Measurements from ENCODE around the gene EFCAB8.
"Not testable (repeated sequence)": the region's sequence is repeated elsewhere in the genome, so short reads cannot be mapped to it uniquely, and the experiment has no call there.

The EFCAB8 gene

DNA sequence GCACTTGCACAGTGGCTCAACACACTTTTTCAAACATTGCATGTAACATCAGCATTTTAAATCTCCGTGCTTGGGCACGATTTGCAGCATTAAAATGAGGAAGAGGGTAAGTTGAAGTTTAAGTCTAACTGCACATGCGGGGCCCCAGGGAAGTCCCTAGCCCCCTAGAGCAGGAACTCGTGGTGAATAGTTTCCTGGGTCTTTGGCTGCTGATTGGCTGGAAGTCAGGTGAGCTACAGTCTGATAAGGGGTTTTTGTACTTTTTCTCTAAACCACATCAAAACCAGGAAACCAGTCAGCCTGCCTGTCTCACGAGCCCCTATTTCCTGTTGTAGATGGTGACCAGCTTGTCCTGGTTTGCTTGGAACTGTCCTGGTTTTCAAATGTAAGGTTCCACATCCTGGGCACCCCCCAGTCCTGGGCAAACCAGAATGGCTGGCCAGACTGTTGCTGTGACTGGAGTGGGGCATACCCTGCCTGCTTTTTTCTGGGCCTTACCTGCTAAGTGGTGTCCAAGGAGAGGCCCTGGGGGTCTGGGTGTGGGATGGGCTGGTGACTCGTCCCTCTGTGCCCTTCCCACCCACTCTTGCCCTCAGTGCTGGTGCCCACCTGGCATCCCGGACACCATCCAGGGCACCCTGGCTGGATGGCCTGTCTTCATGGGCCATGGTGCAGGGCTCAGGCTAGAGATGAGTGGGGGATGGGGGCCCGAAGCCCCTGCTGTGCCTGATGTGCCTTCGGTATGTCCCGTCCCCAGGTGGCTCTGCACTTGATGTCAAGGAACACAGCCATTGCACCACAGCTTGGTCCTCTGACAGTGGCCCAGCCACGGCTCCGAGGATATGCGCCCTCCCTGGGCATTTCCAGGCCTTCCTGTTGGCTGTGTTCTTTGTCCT is 113.7 kb downstream of the EFCAB8 start:
- peak; percentile 75 for DNase-seq (ENCODE audit: low read depth)

DNA sequence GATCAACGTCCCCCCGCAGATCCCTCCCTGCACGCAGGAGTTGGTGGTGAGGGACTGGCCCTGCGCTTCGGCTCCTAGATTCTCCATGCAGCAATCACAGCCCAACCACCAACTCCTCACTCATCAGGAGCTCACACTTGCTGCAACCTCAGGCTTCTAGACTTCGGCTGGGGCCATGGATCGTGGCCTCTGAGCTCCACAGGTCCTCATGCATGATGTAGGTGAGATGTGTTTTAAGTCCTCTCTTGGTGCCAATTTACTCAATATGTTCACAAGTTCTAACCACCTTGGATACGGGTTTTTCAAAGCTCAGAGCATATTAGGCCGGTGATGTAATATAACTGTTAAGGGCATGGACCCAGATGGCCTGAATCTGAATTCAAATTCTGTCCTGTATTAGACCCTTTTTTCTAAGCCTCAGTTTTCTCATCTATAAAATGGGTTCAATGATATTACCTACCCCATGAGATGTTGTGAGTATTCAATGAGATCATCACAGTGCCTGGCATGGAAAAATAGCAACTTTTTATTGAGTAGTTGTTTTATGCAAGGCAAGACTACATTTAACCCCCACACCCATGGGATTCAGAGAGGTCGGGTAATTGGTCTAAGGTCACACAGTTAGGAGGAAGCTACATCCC is 114.5 kb downstream of the EFCAB8 start:
- no peak for DNase-seq (ENCODE audit: low read depth)

DNA sequence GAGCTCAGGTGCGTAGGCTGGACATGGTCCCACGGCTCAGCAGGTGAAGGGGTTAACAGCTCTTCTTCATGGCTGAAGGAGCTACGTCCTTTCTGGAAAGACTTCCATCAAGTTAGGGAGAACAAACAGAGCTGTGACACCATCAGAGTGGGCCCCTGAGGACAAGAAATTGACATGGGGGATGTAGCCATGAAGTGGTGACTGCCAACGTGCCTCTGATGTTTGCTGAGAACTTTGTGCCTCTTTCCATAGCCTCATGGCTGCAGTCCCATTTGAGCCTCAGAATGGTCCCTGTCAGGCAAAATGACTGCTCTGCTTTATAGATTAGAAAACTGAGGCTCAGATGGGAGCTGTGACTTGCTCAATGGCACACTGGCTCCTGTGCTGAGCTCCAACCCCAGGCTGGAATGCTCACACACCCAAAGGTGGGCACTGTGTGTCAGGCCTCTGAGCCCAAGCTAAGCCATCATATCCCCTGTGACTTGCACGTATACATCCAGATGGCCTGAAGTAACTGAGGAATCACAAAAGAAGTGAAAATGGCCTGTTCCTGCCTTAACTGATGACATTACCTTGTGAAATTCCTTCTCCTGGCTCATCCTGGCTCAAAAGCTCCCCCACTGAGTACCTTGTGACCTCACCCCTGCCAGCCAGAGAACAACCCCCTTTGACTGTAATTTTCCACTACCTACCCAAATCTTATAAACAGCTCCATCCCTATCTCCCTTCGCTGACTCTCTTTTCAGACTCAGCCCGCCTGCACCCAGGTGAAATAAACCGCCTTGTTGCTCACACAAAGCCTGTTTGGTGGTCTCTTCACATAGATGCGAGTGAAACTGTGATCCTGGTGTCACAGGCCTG is 115.7 kb downstream of the EFCAB8 start:
- not testable (repeated sequence) for DNase-seq (ENCODE audit: low read depth)

DNA sequence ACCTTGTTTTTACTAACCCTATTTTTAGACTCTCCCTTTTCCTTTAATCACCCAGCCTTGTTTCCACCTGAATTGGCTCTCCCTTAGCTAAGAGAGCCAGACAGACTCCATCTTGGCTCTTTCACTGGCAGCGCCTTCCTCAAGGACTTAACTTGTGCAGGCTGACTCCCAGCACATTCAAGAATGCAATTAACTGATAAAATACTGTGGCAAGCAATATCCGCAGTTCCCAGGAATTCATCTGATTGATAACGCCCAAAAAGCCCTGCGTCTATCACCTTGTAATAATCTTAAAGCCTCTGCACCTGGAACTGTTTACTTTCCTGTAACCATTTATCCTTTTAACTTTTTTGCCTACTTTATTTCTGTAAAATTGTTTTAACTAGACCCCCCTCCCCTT is 116.4 kb downstream of the EFCAB8 start:
- DNase-seq (ENCODE audit: low read depth) = not testable (repeated sequence)

DNA sequence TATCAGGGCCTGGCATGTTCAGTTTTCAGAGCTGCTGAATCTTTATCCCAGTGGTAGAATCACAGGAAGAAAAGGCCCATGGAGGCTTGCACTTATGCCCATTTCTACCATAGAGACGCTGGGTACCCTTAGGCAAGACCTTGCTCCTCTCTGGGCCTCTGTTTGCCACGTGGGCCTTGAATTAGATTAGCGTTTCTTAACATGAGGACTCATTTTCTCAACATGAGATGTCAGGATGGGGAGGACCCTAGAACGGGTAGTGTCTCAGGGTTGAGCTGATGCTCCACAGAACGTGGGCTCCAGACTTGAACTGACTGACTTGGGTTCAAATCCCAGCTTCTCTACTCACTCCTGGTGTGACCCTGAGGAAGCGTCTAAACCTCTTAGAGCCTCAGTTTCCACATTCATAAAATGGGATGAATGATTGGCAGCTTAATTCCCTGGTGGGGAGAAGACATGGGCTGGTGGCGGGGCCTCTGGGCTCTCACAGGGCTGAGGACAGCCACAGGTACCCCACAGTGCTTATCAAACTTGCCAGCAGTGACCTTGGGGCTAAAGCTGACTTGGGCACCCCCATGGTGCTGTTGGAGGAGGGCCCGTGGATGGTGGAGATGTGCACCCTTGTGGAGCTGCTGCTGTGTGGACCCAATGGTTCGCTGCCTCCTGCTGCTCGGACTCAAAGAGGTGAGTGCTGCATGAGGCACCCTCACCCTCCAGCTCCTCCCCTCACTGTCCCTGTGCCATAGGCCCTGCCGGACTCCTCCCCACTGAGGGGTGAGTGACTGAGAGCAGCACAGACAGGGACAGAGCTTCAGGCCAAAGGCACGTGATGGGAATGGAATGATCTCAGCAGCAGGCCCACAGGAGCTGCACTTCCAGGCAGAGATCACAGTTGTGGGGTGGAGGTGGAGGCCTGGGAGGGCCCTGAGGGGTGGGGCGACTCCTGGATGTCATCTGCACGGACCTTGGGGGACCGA is 117.3 kb downstream of the EFCAB8 start:
- no peak for DNase-seq (ENCODE audit: low read depth)

- DNase-seq (ENCODE audit: low read depth) = no peak
Measured at GRCh38 chr20:32976746-32977145, 118.0 kb downstream of the EFCAB8 start.

DNA sequence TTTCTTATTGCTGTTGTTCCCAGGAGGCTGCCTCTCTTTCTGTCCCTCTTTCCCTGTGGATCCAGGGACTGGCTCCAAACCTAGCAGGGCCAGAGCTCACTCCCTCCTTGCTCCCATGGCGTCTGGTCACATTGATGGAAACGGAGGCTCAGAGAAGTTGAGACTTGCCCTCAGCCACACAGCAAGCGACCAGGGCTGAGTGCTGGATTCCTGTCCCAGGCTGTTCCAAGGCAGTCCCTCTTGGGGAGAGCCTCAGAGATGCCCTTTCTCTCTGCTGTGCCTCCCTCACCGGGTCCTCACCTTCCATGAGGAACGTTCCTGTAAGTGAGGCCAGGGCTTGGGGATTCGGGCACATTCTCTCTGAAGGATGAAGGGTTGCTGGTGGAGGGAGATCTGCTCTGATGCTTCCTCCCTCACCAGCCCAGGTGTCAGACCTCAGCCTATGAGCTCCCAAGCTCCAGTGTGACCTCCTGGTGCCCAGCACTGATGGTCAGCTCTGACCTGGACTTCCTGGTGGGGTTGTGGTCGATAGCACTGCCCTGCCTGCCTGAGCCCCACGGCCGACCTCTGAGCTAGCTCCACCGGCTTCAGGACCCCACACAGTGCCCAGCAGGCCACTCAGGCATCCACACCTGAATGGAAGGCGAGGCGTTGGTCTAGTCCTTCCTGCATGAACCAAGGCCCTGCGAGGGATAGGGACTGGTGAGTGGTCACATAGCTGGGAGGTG is 118.7 kb downstream of the EFCAB8 start:
- no peak for DNase-seq (ENCODE audit: low read depth)

GRCh38 chr20:32978009-32978335 is 119.2 kb downstream of the EFCAB8 start:
- no peak for DNase-seq (ENCODE audit: low read depth)

GRCh38 chr20:32979201-32979998 is 120.7 kb downstream of the EFCAB8 start:
- DNase-seq (ENCODE audit: low read depth) = no peak

DNA sequence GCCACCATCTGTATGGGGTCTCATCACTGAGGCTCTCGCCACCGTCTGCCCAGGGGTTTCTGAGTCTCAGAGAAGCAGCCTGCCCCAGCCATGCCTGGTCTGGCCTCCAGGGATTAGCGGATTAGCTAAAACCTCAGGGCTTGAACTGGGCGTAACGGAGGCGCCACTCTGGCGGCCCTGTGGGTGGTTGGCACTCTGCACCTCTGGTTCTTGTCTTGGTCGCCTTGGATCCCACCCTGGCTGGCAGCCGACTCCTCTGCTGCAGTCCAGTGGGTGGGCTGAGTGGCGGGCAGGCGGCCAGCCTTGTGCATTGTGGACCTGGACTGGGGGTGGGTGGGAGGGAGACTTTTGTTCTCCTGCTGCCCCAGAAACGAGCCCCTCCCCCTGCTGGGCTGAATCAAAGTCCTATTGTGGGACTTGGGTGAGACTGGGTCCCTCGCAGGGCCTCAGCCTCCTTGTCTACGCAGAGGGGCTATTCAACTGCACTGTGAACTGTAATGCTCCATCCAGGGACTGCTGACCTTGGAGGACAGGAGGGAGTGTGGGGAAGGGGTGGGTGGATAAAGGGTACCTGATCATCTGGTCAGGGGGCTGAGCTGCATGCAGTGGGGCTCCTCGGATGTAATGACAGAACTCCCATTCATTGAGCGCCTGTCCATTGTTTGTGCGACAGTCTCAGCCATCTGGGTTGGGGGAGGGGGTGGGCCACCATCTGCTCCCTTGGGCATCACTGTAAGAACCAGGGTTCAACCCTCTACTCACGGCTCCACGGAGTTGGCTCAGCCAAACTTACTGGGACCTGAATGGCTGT is 121.6 kb downstream of the EFCAB8 start:
- no peak for DNase-seq (ENCODE audit: low read depth)

- no peak for DNase-seq (ENCODE audit: low read depth)
Measured at GRCh38 chr20:32980990-32981389, 122.3 kb downstream of the EFCAB8 start.

- DNase-seq (ENCODE audit: low read depth) = no peak
Measured at GRCh38 chr20:32982617-32983458, 124.1 kb downstream of the EFCAB8 start.

DNA sequence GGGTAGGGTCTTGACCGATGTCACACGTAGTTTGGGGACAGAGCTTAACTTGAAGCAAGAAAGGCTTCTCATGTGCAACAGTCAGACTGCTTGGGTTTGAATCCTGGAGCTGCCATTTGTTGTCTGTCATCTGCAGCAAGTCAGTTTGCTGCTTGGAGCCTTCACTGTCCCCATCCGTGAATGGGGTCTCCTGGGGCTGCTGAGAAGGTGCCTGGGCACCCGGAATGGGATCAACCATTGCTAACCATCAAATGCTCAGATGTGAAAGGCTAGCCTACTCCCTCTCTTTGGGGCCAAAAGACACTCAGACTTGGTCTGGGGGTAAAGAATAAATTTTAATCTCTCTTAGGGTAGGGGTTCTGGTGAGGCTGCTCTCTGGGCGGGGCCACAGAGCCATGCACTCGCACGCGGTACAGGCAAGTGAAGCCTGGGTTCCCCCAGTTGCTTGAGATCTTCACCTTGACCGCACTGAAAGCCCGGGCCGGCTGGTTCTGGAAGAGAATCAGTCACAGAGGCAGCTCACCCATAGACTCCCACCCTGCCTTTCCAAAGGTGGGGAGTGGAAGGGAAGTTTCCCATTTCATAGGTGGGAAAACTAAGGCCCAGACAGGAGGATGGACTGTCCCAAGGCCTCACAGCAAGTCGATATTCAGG is 124.9 kb downstream of the EFCAB8 start:
- no peak for DNase-seq (ENCODE audit: low read depth)

DNA sequence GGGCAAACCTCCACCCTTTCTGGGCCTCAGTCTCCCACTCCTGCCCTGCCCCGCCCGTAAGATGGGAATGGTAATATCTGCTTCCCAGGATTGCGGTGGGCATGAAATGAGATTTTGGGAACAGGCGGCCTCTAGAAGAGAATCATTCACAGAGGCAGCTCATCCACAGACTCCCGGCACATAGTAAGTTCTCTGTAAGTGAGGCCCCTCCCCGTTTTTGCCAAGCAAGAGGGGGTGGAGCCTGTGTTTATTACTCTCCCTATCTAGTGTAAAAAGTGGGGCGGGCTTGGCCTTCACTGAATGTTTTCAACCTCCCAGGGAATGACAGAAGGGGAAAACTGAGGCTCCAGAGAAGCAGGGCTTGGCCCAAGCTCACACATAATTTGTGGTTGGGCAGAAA is 125.5 kb downstream of the EFCAB8 start:
- no peak for DNase-seq (ENCODE audit: low read depth)

GRCh38 chr20:32984631-32985354 is 126.1 kb downstream of the EFCAB8 start:
- DNase-seq (ENCODE audit: low read depth) = no peak

GRCh38 chr20:32985596-32985995 is 126.9 kb downstream of the EFCAB8 start:
- DNase-seq (ENCODE audit: low read depth) = no peak

Data from T follicular helper cell (primary cell).